ENCODE results near the gene BSND. TPM values are rescaled to one million over a fixed set of nuclear protein-coding genes. Genes with fewer than 3 reads are reported as not detected.

Gene BSND
- total and polyA plus RNA-seq, 9 of the 15 experiments (the other 6 are each of a cell fraction or from before 2014, with no cell fraction given) = not detected

GRCh38 chr1:54989473-54989872 is 9.3 kb upstream of the BSND start (continued):
- TF ChIP-seq ZBTB11 (CRISPR knock-in tag; IDR thresholded peaks at IDR 0.05) (no peak), FOXA1 (IDR thresholded peaks at IDR 0.05; ENCODE audit: borderline replicate concordance) (no peak), HNRNPLL (IDR thresholded peaks at IDR 0.05; ENCODE audit: low read depth, low read length, poor library complexity, severe bottlenecking) (no peak), POLR2G (IDR thresholded peaks at IDR 0.05; ENCODE audit: low read depth, low read length) (no peak), YBX1 (IDR thresholded peaks at IDR 0.05) (no peak), MTA1 (IDR thresholded peaks at IDR 0.05; ENCODE audit: borderline replicate concordance) (no peak), JUN (IDR thresholded peaks at IDR 0.05; ENCODE audit: borderline replicate concordance, low read depth, low read length) (no peak), JUN (CRISPR knock-in tag; IDR thresholded peaks at IDR 0.05; ENCODE audit: borderline replicate concordance) (no peak), TRIM24 (IDR thresholded peaks at IDR 0.05) (no peak), CBX2 (IDR thresholded peaks at IDR 0.05; ENCODE audit: insufficient read depth, low read length, poor library complexity, severe bottlenecking) (no peak), SIN3A (IDR thresholded peaks at IDR 0.05; ENCODE audit: borderline replicate concordance in 2 of 2, control insufficient read depth in 1 of 2, low read depth in 2 of 2, low read length in 2 of 2) (no peak), POLR3A (IDR thresholded peaks at IDR 0.05; ENCODE audit: borderline replicate concordance, extremely low read depth, insufficient read depth, insufficient read length) (no peak)
- TF ChIP-seq, protein P1, sequence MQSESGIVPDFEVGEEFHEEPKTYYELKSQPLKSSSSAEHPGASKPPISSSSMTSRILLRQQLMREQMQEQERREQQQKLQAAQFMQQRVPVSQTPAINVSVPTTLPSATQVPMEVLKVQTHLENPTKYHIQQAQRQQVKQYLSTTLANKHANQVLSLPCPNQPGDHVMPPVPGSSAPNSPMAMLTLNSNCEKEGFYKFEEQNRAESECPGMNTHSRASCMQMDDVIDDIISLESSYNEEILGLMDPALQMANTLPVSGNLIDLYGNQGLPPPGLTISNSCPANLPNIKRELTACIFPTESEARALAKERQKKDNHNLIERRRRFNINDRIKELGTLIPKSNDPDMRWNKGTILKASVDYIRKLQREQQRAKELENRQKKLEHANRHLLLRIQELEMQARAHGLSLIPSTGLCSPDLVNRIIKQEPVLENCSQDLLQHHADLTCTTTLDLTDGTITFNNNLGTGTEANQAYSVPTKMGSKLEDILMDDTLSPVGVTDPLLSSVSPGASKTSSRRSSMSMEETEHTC (IDR thresholded peaks at IDR 0.05) = no peak
- TF ChIP-seq, protein P2, sequence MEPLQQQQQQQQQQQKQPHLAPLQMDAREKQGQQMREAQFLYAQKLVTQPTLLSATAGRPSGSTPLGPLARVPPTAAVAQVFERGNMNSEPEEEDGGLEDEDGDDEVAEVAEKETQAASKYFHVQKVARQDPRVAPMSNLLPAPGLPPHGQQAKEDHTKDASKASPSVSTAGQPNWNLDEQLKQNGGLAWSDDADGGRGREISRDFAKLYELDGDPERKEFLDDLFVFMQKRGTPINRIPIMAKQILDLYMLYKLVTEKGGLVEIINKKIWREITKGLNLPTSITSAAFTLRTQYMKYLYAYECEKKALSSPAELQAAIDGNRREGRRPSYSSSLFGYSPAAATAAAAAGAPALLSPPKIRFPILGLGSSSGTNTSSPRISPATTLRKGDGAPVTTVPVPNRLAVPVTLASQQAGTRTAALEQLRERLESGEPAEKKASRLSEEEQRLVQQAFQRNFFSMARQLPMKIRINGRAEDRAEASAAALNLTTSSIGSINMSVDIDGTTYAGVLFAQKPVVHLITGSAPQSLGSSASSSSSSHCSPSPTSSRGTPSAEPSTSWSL (CRISPR knock-in tag; IDR thresholded peaks at IDR 0.05; ENCODE audit: borderline replicate concordance) = no peak
